Tibial nerve (tissue), 4 donors: ENCODE results near the gene TSSK3.

Source experiments
- CTCF ChIP-seq, 5 experiments: fragments of 200-600 bp in 3 of 5; fragments of 450-650 bp in 2 of 5; sonication (generic) in 3 of 5; IDR thresholded peaks; one replicate each; pipeline ENCODE4 v1.5.1; 2016 to 2019; ENCODE audit warnings: antibody characterized with exemption in 5 of 5, mild to moderate bottlenecking in 3 of 5, moderate library complexity in 2 of 5
- EP300 ChIP-seq, 2 donors: sonication (generic); formaldehyde crosslinking; IDR thresholded peaks; one replicate each; pipeline ENCODE4 v1.6.1; 2017; ENCODE audit warnings: antibody characterized with exemption in 2 of 2, mild to moderate bottlenecking in 1 of 2

DNA sequence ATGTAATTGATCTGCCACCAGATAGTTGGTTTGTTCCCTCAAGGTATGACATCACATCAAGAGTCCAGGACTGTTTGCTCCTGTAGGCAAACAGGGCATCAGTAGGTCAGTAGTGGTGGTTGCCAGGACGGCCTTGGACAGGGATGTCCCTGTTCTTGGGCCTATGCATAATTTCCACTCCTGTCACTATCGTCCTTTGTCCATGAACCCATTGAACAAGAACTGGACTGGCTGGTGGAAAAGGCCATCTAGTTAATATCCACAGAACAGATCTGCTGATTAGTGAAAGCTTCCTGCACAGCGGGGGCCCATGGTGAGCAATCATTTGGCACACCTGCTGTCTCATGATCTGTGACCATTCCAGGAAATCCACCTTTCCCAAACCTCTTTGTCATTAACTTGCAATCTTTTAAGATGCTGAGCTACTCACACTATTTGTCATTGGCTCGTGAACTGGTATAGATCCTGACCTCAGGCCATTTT is 44.3 kb downstream of the TSSK3 start:
- no peak for TF ChIP-seq CTCF (IDR thresholded peaks at IDR 0.05)
- no peak for TF ChIP-seq EP300 (IDR thresholded peaks at IDR 0.05)
